Tibial artery (tissue), 4 donors: Measurements from ENCODE around the gene C5orf47.

Experiments
- DNase-seq, 2 donors: peaks; one replicate each; pipeline ENCODE4 v3.0.0-alpha.2; 2019
- H3K27ac ChIP-seq, 2 donors: fragments of 200-600 bp; sonication (generic) in 1 of 2; 1 replicate in 1 of 2; 2 replicates in 1 of 2; pipeline ENCODE4 v1.5.1; 2018 to 2019; ENCODE audit warnings: mild to moderate bottlenecking in 1 of 2
- H3K27me3 ChIP-seq, 2 donors: fragments of 200-600 bp; sonication (generic) in 1 of 2; one replicate each; pipeline versions ENCODE4 v1.5.1 to v1.6.0; 2016 to 2019
- H3K36me3 ChIP-seq, 3 donors: fragments of 200-600 bp; sonication (generic) in 2 of 3; one replicate each; pipeline ENCODE4 v1.5.1; 2016 to 2019; ENCODE audit warnings: mild to moderate bottlenecking in 2 of 3
- H3K4me1 ChIP-seq, 4 donors: fragments of 200-600 bp; sonication (generic) in 2 of 4; 1 replicate in 3 of 4; 2 replicates in 1 of 4; pipeline ENCODE4 v1.5.1; 2016 to 2019
- H3K4me3 ChIP-seq, 2 donors: fragments of 200-600 bp; sonication (generic) in 1 of 2; 1 replicate in 1 of 2; 2 replicates in 1 of 2; pipeline ENCODE4 v1.5.1; 2018 to 2019; ENCODE audit warnings: mild to moderate bottlenecking in 2 of 2
- H3K9me3 ChIP-seq, 3 donors: fragments of 200-600 bp; sonication (generic) in 1 of 3; one replicate each; pipeline ENCODE4 v1.5.1; 2016 to 2019
- intact Hi-C: fragments of 100-400 bp; cut with DNase I; formaldehyde crosslinking; loops from one replicate; pipeline ENCODE4 v1.15.0; 2023; ENCODE audit warnings: low total_unique reads
- TF ChIP-seq, protein P1 (sequence below), 2 experiments: fragments of 200-600 bp in 1 of 2; fragments of 450-650 bp in 1 of 2; IDR thresholded peaks; one replicate each; pipeline ENCODE4 v1.5.1; 2017 to 2019; ENCODE audit warnings: antibody characterized with exemption in 2 of 2, mild to moderate bottlenecking in 1 of 2, moderate library complexity in 1 of 2

The C5orf47 gene, protein sequence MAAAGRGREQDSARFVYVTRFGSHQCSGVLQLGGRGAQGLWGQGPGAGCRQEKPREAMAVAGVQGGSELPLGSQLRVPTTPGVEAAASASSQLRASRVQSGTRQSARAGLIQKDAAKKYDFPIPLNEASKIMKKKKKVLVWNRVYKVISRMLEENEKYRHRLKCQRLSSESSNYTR

DNA sequence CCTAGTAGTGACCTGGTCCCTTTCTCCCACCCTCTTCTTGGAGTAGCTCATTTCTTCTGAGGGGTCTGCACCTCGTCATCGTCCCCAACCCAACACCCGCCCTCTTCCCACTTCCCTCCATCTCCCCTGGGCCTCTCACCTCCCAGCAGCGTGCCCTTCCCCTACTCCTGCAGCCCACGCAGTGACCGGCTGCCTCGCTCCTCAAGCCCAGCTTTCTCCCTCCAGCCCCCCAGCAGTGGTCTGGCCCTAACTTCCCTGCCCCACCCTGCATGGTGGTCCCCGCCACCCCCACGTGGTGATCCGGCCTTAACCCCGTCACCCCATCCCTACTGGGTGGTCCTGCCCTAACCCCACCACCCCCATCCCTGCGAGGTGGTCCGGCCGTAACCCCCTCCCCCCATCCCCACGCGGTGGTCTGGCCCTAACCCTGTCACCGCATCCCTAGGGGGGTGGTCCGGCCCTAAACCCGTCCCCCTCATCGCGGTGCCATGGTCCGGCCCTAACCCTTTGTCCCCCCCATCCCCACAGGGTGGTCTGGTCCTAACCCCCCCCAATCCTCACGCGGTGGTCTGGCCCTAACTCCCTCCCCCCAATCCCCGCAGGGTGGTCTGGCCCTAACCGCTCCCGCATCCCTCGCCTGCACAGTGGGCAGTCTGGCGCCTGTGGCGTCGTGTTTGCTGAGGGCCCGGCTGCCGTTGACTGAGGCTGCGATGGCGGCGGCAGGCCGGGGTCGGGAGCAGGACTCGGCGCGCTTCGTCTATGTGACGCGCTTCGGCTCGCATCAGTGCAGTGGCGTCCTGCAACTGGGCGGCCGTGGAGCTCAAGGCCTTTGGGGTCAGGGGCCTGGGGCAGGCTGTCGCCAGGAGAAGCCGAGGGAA lies at the start of gene C5orf47:
Gene C5orf47 (plus strand): TSS at position 617 of the 878 bp plus-strand sequence. CDS start 94 bp downstream, at position 711.
- no peak for DNase-seq
- Histone ChIP-seq H3K9me3 (no peaks in the 10 kb centered on the region), H3K36me3 (no peaks in the 10 kb centered on the region), H3K27ac (no peak within 1 kb of the TSS), H3K4me1 (no peaks in the 10 kb centered on the region), H3K27me3 (no peaks in the 10 kb centered on the region), H3K4me3 (no peak within 1 kb of the TSS)
- intact Hi-C loops: no loop called here
- TF ChIP-seq, protein P1, sequence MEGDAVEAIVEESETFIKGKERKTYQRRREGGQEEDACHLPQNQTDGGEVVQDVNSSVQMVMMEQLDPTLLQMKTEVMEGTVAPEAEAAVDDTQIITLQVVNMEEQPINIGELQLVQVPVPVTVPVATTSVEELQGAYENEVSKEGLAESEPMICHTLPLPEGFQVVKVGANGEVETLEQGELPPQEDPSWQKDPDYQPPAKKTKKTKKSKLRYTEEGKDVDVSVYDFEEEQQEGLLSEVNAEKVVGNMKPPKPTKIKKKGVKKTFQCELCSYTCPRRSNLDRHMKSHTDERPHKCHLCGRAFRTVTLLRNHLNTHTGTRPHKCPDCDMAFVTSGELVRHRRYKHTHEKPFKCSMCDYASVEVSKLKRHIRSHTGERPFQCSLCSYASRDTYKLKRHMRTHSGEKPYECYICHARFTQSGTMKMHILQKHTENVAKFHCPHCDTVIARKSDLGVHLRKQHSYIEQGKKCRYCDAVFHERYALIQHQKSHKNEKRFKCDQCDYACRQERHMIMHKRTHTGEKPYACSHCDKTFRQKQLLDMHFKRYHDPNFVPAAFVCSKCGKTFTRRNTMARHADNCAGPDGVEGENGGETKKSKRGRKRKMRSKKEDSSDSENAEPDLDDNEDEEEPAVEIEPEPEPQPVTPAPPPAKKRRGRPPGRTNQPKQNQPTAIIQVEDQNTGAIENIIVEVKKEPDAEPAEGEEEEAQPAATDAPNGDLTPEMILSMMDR (IDR thresholded peaks at IDR 0.05): no peak

DNA sequence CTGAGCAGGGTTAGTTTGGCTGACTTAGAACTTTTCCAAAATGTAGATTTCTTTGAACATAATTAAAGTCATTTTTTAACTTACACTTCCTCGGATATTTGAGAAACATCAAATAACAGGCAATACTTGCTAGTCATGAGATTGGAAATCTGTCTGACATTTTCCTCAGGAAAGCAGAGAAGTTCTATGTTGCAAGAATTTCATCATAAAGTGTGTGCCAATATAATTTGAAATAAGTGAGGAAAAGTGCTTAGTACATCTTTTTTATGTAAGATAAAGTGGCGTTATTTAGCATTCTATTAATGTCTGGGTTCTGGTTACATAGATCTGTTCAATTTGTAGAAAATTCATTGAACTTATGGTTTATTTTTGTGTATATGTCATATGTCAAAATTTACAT lies 48.7 kb upstream of the C5orf47 start:
- H3K36me3 ChIP-seq: peaks cover 2 to 8% (median 6%) of the 10 kb centered on the region in 3 donors
- TF ChIP-seq, protein P1 (IDR thresholded peaks at IDR 0.05): no peak
- H3K9me3 ChIP-seq: no peaks in the 10 kb centered on the region
- H3K4me1 ChIP-seq: peaks cover 0 to 10% (median 2%) of the 10 kb centered on the region in 4 donors
- no peak overlapping the region for H3K4me3 ChIP-seq
- intact Hi-C loops: no loop called here
- H3K27me3 ChIP-seq: no peaks in the 10 kb centered on the region
- no peak overlapping the region for H3K27ac ChIP-seq
- no peak for DNase-seq

DNA sequence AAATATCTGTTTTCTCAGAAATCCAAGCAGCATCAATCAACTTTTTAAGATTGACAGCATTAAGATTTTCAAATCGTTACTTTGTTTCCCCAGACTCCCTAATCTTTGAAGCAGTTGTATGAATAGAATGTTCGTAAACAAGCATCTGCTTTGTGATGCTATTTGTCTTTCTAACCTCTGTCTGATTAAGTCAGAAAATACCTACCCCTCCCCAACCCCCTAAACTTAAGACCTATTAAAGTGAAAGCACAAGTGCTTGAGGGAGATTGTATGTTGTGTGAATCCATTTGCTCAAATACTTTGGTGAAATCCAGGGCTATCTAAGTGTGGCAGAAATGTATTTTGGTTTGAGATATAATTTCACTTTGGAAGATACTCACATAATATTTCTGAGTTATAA lies 47.9 kb upstream of the C5orf47 start:
- peaks cover 10 to 17% (median 13%) of the 10 kb centered on the region in 3 donors for H3K36me3 ChIP-seq
- intact Hi-C loops: no loop called here
- H3K27ac ChIP-seq: no peak overlapping the region
- TF ChIP-seq, protein P1 (IDR thresholded peaks at IDR 0.05): no peak
- no peaks in the 10 kb centered on the region for H3K9me3 ChIP-seq
- no peak overlapping the region for H3K4me3 ChIP-seq
- H3K27me3 ChIP-seq: no peaks in the 10 kb centered on the region
- DNase-seq: no peak
- H3K4me1 ChIP-seq: peaks cover 0 to 10% (median 2%) of the 10 kb centered on the region in 4 donors

GRCh38 chr5:173941758-173942401 lies 47.1 kb upstream of the C5orf47 start:
- no peak overlapping the region for H3K4me3 ChIP-seq
- intact Hi-C loops: no loop called here
- H3K36me3 ChIP-seq: peaks cover 18 to 25% (median 18%) of the 10 kb centered on the region in 3 donors
- H3K27me3 ChIP-seq: no peaks in the 10 kb centered on the region
- no peak overlapping the region for H3K27ac ChIP-seq
- peaks cover 0 to 10% (median 2%) of the 10 kb centered on the region in 4 donors for H3K4me1 ChIP-seq
- DNase-seq: no peak
- TF ChIP-seq, protein P1 (IDR thresholded peaks at IDR 0.05): no peak
- no peaks in the 10 kb centered on the region for H3K9me3 ChIP-seq

DNA sequence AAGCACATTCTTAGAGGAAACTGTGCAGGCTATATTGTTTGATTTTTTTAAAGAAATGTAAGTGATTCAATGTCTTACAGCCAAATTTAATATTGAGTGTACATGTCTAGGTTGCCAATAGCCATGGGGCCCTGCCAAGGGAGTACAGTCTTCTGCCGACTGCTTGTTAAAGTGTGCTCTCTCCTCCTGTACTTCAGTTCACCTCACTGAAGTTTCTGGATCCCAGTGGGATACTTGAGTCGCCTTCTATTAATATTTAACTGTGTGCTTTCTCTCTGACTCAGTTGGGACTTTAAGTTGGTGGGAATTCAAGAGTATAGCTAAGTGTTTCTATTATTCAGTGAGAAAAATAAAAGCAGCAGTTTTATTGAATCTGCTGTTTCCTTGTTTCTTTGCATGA lies 44.5 kb upstream of the C5orf47 start:
- intact Hi-C loops: no loop called here
- TF ChIP-seq, protein P1 (IDR thresholded peaks at IDR 0.05): no peak
- DNase-seq: no peak
- H3K4me1 ChIP-seq: peaks cover 0 to 10% (median 2%) of the 10 kb centered on the region in 4 donors
- no peak overlapping the region for H3K27ac ChIP-seq
- H3K27me3 ChIP-seq: no peaks in the 10 kb centered on the region
- H3K4me3 ChIP-seq: no peak overlapping the region
- H3K9me3 ChIP-seq: no peaks in the 10 kb centered on the region
- H3K36me3 ChIP-seq: peaks cover 18 to 45% (median 22%) of the 10 kb centered on the region in 3 donors
